ENCODE data around the gene ANKRD17. TPM values are rescaled to one million over a fixed set of nuclear protein-coding genes. Genes with fewer than 3 reads are reported as not detected.

Gene ANKRD17
- total and polyA plus RNA-seq, 9 of the 15 experiments (the other 6 are each of a cell fraction or from before 2014, with no cell fraction given), result 25.5 to 86.9 (median 52.2) TPM

- ATAC-seq (no peak; the same call in 2 of the 3 replicates), DNase-seq (ENCODE audit: extremely low read depth in 1 of 4, low spot score in 3 of 4) (no peak), FAIRE-seq (no peak)
- ChIA-PET POLR2A (no interaction called here), CTCF (ENCODE audit: low intra/inter-chr PET ratio) (no interaction called here)
- in situ Hi-C loops (cut with MboI), result no loop called here
- H3K4me3 ChIP-seq, result no peak overlapping the region
- H3K27me3 ChIP-seq (ENCODE audit: control insufficient read depth in 2 of 2, insufficient read depth in 2 of 2, low read length in 2 of 2), result no peaks in the 10 kb centered on the region
- H2AFZ ChIP-seq (ENCODE audit: low read depth, low read length), result no peak overlapping the region
- intact Hi-C loops (cut with micrococcal nuclease), result no loop called here
- no peaks in the 10 kb centered on the region for H3K9me3 ChIP-seq (replicated peaks; ENCODE audit: control insufficient read depth, insufficient read depth, low read depth, low read length)
- no peak for TF ChIP-seq MCM5 (IDR thresholded peaks at IDR 0.05; ENCODE audit: low read depth)
- no peak for TF ChIP-seq PML (IDR thresholded peaks at IDR 0.05; ENCODE audit: low read length)
- TF ChIP-seq SMAD3 (CRISPR knock-in tag; conservative IDR thresholded peaks at IDR 0.05), result no peak
- TF ChIP-seq BRCA1 (IDR thresholded peaks at IDR 0.05), result no peak
- TF ChIP-seq BRCA1 (CRISPR knock-in tag; IDR thresholded peaks at IDR 0.05), result no peak
- no peak for TF ChIP-seq SRSF1 (IDR thresholded peaks at IDR 0.05; ENCODE audit: low read depth, low read length)
- TF ChIP-seq MYC (IDR thresholded peaks at IDR 0.05; ENCODE audit: low read depth, low read length), result no peak
- TF ChIP-seq MYC (CRISPR knock-in tag; IDR thresholded peaks at IDR 0.05; ENCODE audit: borderline replicate concordance, low read depth), result no peak
- TF ChIP-seq CC2D1A (IDR thresholded peaks at IDR 0.05), result no peak
- no peak for TF ChIP-seq KAT2B (IDR thresholded peaks at IDR 0.05; ENCODE audit: low read depth, low read length)
- no peaks in the 10 kb centered on the region for H4K20me1 ChIP-seq (replicated peaks; ENCODE audit: control insufficient read depth, insufficient read depth, low read length)
- no peak overlapping the region for H3K9ac ChIP-seq (ENCODE audit: insufficient read depth in 1 of 2, low read depth in 2 of 2, low read length in 2 of 2)
- no TSS peak for BruUV-seq (replicated peaks)
- WGBS (ENCODE audit: insufficient coverage, low coverage, missing lambda C conversion rate), result 83% methylated on average over 7 of the region's 7 CpGs
- H3K36me3 ChIP-seq (ENCODE audit: control insufficient read depth, insufficient read depth, low read length), result peaks cover 88% of the 10 kb centered on the region
- H3K9me1 ChIP-seq (ENCODE audit: control insufficient read depth, insufficient read depth, low read length), result no peaks in the 10 kb centered on the region
- no peak overlapping the region for H3K27ac ChIP-seq (ENCODE audit: extremely low read depth, low read depth, low read length)
- peaks cover 0 to 1% of the 10 kb centered on the region in 2 experiments; a peak in 1 of 5 replicates for H3K4me1 ChIP-seq (replicated peaks in 1 of 2; ENCODE audit: control insufficient read depth in 2 of 2, insufficient read depth in 2 of 2, low read length in 2 of 2)
- no peak overlapping the region for H3K4me2 ChIP-seq (ENCODE audit: insufficient read depth, low read length)
- no peaks in the 10 kb centered on the region for H3K79me2 ChIP-seq (ENCODE audit: control insufficient read depth, insufficient read depth, low read length)
Measured at GRCh38 chr4:73098713-73099112, 159.9 kb downstream of the ANKRD17 start.
